Measurements from ENCODE around the gene SRSF5. TPM values are rescaled to one million over a fixed set of nuclear protein-coding genes. Genes with fewer than 3 reads are reported as not detected.
A peak's percentile ranks its signal among the peaks of the same experiment; 100 is the strongest.
"Not testable (repeated sequence)": the region's sequence is repeated elsewhere in the genome, so short reads cannot be mapped to it uniquely, and the experiment has no call there.

The SRSF5 gene
- total RNA-seq: 156 TPM
- long read RNA-seq, transcript SRSF5-217 (8 exons, 1,500 nt): major isoform, 24 of 105 reads
- long read RNA-seq, transcript SRSF5-201 (8 exons, 1,638 nt): minor isoform, 8 of 105 reads
- long read RNA-seq, partial matches to known transcripts: 7 of 105 reads
- long read RNA-seq, other reads (novel, unspliced or antisense): 61 of 105 reads

DNA sequence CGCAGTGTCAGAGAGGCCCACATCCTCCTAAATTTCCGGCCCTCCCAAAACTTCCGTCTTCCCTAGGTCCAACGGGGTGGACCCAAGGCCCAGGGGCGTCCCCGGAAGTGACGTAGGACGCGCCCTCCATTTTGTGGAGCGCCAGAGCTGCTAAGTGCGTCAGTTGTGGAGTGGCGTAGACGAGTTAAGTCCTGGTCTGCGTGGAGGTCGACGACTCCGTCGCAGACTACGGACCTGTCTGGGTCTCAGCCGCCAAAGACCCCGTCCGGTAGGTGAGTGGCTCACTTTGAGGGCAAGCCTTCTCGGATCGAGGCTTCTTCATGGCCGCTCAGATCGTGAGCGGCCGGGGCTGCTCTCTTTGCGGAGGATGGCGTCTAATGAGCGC is at the start of gene SRSF5:
Gene SRSF5 (plus strand): TSS at position 159 of the 385 bp plus-strand sequence. CDS start 1,015 bp downstream, outside the sequence.
- intact Hi-C loops (cut with micrococcal nuclease): no loop called here
- peak; percentile 97 for ATAC-seq

GRCh38 chr14:69718614-69719013 is 48.3 kb upstream of the SRSF5 start:
- ATAC-seq; intact Hi-C loops (cut with micrococcal nuclease): not testable (repeated sequence)

More for the DNA sequence above, at the start of gene SRSF5:
- DNase-seq: peak; percentile 98

DNA sequence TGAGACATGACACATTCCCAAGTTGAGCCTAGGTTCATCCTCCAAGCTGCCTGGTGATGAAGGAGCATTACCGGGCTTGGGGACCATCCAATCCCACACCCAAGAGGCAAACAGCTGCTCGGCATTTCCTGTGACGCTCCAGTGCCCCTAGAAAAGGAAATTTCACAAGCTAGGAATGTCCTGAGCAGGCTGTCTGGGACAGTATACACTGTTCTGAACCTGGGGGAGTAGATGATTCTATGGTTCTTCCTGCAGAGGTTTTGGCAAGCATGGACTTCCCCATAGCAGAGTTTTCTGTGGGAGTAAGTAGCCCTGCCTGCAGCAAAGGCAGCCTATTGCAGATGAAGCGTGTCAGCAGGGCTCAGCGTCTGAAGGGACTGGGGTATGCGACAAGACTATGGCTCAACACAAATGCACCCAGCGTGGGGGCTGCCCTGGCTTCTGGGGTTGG is 47.4 kb upstream of the SRSF5 start:
- DNase-seq: peak; percentile 54
- ATAC-seq: peak; percentile 74
- intact Hi-C loops (cut with micrococcal nuclease): no loop called here

More at GRCh38 chr14:69718614-69719013, 48.3 kb upstream of the SRSF5 start:
- DNase-seq: not testable (repeated sequence)

- no peak for DNase-seq
- intact Hi-C loops (cut with micrococcal nuclease): loop anchor here (5.0 kb wide), 1 partner anchor 114 kb away; no protein-coding TSS in a partner anchor
Observed at GRCh38 chr14:69720912-69721311, 46.0 kb upstream of the SRSF5 start.

DNA sequence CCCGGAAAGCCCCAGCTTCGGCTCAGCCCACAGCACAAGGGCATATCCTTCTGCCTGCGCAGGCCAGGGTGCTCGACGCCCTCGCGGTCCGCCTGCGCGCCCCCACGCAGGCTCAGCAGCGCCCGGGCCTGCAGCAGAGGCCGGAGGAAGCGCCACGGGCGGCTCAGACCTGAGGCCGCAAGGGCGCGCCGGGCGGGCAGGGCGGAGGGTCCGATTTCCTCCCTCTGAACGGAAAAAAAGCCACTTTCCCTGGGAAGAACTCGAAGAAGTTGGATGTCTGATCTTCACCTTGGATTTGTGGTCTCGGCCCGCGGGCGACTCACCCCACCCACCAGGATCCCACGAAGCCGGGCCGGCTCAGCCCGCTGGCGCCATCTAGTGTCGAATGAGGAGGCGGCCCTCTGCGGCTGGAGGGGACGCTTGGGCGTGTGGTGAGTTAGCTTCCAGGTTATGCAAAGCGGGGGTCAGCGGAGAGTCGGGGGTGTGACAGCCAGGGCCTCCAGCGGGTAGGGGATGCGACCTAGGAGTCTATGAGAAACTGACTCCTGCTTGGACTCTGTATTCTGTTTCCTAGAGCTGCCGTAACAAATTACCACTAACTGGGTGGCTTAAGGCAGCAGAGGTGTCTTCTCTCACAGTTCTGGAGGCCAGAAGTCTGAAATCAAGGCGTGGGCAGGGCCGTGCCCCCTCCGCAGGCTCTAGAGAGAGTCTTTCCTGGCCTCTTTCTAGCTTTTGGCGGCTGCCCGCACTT is 40.0 kb upstream of the SRSF5 start:
- peak; percentile 97 for ATAC-seq
- intact Hi-C loops (cut with micrococcal nuclease): loop anchor here (5.0 kb wide), 1 partner anchor 140 kb away; no protein-coding TSS in a partner anchor

More at GRCh38 chr14:69720912-69721311, 46.0 kb upstream of the SRSF5 start:
- ATAC-seq: no peak

DNA sequence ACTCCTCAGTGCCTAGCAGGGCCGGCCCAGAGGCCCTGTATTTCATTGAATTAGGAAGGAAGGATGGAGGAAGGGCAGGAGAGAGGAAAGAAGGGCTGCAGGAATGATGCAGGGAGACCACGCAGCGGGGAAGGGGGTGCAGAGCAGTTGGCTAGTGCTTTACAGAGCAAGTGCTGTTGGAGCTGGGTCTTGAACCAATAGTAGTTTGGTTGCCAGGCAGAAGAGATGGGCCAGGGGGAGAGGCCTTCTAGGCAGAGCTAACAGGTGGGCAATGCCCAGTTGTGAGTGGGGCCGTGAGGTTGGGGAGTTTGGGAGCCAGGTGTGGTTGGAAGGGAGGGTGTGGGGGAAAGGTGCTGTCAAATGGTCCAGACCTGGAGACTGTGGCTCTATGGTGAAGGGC is 39.1 kb upstream of the SRSF5 start:
- DNase-seq: no peak
- intact Hi-C loops (cut with micrococcal nuclease): loop anchor here (5.0 kb wide), 1 partner anchor 141 kb away; no protein-coding TSS in a partner anchor
- no peak for ATAC-seq

More for the DNA sequence above, 40.0 kb upstream of the SRSF5 start:
- peak; percentile 91 for DNase-seq

GRCh38 chr14:69731919-69732598 is 34.9 kb upstream of the SRSF5 start:
- ATAC-seq; intact Hi-C loops (cut with micrococcal nuclease); DNase-seq: not testable (repeated sequence)

- intact Hi-C loops (cut with micrococcal nuclease); DNase-seq; ATAC-seq: not testable (repeated sequence)
Observed at GRCh38 chr14:69736405-69736804, 30.5 kb upstream of the SRSF5 start.

GRCh38 chr14:69741055-69741454 is 25.9 kb upstream of the SRSF5 start:
- DNase-seq (no peak), ATAC-seq (no peak)
- intact Hi-C loops (cut with micrococcal nuclease): no loop called here

DNA sequence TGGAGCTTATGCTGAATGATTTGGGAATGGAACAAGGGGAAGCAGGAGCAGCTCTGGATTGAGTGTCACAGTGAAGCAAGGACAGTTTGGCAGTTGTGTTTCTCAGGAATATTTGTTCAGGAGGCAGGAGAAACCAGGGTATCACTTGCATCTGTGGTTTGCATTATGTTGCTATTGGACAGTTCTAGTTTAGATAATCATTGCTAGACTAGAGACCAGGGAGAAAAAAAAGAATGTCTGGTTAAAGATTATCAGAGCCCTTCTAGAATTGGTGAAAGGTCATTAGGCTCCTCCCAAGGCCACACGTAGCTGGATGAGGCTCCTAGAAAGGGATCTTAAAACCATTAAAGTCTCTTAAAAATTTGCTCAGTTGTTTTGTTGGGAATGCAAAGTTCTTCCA is 17.0 kb upstream of the SRSF5 start:
- intact Hi-C loops (cut with micrococcal nuclease): no loop called here
- no peak for ATAC-seq
- no peak for DNase-seq

DNA sequence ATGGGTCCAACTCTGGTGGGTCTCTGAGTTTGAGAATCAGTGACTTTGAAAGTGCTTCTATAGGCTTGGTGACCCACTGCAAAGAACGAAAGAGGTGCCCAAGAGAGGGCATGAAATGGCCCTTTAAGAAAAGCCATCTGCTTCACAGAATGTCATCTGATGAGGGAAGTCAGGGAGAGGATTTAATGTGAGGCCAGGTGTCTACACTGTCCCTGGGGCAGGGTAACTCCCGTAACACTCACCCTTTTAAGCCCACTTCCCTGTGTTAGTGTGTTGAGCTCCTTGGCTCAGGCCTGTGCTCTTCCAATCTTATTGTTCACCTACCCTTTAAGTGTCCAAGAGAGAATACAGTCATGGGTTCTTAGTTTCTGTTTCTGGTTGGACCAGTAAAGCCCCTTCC is 16.4 kb upstream of the SRSF5 start:
- DNase-seq (no peak), ATAC-seq (no peak)
- intact Hi-C loops (cut with micrococcal nuclease): no loop called here

DNA sequence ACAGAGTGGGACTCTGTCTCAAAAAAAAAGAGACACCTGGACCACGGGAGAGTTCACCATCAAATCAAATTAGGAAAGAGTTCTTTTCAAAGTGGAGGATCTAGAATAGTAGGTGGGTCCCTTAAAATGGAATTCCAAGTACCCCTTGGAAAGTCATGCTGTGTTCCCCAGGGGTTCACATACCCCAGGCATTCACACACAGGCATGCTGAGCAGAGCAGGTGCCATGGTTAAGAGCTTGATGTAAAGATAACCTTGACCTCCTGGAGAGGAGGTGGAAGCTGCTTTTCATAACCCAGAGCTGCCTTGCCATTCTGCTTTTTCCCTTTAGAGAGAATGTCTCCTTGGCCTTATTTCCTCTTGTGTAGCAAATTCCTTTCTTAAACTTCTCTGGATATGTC is 14.2 kb upstream of the SRSF5 start:
- no peak for DNase-seq
- ATAC-seq: no peak
- intact Hi-C loops (cut with micrococcal nuclease): no loop called here

GRCh38 chr14:69753860-69754259 is 13.1 kb upstream of the SRSF5 start:
- no peak for DNase-seq
- intact Hi-C loops (cut with micrococcal nuclease): no loop called here
- no peak for ATAC-seq

DNA sequence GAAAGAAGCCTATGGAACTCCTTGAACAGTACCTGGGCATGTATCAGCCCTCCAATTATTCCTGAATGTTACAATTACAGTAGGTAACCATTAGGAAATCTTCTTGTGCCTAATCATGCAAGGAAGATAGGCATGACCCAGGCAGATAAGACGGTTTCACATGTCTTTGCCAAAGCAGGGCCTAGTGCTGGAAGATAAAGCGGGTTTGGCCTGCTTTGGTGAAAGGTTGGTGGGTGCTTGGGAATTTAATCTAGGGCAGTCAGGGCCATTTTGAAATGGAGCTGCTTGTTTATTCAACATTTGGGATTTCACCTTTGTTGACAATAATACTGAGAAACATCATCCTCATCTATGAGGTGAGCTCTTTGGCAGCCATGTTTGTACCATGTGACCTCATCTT is 12.5 kb upstream of the SRSF5 start:
- DNase-seq: no peak
- intact Hi-C loops (cut with micrococcal nuclease): no loop called here
- ATAC-seq: no peak

DNA sequence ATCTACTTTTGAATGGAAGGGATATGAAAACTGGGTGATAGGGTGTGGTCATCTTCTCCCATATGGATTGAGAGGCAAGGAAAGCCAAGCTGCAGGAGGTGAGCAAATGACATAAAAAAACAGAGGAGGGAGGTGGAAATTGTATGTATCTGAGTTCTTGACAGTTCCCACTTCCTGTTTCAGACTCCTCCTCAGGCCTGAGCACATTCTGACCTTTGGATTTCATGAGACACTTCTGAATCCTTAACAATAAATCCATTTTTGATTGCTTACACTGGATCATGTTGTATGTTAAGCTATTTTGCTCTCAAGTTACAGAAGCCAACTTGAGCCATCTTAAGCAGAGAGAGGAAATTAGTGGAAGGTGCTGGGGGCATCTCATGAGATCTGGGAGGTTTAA is 11.6 kb upstream of the SRSF5 start:
- intact Hi-C loops (cut with micrococcal nuclease): no loop called here
- no peak for DNase-seq
- no peak for ATAC-seq

DNA sequence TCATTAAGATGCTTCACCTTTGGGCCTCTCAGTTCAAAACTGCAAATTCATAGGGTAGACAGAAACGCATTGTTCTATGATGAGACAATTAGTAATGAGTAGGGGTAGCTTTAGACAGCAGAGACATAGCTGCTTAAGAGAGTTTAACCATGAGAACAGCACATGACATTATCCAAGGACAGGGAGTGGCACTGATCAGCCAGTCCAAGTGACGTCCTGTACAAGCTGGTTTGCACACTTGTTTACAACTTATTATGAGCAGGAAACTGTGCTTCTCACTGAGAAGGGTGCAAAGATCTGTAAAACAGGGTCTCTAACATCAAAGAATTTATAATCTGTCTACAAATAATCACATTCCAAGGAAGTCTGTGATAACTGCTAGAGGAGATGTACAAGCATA is 11.2 kb upstream of the SRSF5 start:
- intact Hi-C loops (cut with micrococcal nuclease): no loop called here
- ATAC-seq: no peak

DNA sequence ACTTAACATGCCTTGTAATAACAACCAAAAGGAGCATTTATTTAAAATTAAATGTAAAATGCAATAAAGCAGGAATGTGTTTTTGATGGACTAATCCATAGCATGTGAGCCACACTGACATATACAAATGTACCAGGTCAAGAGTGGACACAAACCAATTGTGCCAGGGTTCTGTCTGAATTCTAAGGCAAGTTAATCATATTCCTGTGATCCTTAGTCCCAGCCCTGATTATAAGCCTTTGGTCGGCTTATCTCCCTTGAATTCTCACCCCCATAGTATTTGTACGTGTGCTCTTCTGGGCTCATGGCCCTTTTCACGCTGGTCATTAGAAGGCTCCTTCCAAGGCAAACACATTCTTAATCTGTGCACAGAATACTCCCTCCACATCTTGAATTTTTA is 10.6 kb upstream of the SRSF5 start:
- DNase-seq (no peak), ATAC-seq (no peak)
- intact Hi-C loops (cut with micrococcal nuclease): no loop called here

More for the DNA sequence above, 11.2 kb upstream of the SRSF5 start:
- DNase-seq: no peak

DNA sequence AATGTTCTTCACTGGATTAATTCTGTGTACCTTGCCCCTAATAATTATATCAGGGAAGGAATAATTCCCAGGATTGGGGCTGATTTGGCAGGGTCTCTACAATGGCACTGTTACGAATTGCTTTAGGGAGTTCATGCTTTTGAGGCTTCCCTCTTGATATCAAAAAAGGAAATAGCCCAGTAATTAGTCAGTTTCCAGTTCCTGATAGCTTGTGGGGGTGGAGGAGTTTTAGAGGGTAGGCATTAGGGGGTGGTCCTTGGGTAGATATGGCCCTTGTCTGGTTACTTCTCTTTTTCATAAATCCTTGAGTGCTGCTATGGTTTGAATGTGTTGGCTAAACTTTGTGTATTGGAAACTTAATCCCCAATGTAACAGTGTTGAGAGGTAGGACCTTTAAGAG is 6.1 kb upstream of the SRSF5 start:
- intact Hi-C loops (cut with micrococcal nuclease): no loop called here
- ATAC-seq (no peak), DNase-seq (no peak)

DNA sequence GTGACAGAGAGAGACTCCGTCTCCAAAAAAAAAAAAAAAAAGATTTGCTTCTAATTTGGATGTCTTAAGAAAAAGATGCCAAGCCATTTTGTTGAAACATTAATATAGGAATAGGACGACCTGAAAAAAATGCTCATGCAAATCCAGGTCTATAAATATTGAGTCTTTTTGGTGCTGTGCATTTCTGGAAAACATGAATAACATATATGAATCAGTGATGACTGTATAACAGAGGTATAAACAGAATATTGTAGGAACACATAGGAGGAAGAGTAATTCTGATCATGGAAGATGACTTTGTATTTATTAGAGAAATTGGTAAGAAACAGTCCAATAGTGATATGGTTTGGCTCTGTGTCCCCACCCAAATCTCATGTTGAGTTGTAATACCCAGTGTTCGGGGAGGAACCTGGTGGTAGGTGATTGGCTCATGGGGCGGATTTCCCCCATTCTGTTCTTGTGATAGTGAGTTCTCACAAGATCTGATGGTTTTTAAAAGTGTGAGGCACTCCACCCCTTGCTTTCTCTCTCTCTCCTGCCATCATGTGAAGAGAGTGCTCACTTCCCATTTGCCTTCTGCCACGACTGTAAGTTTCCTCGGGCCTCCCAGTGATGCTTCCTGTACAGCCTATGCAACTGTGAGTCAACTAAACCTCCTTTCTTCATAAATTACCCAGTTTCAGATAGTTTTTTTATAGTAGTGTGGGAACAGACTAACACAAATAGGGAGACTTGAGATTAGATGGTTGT is 3.0 kb upstream of the SRSF5 start:
- ATAC-seq: no peak
- intact Hi-C loops (cut with micrococcal nuclease): no loop called here

More for the DNA sequence above, 3.0 kb upstream of the SRSF5 start:
- DNase-seq: no peak
